DND-41 (cell line): ENCODE measurements around the gene RASL12.

Source experiments
- ATAC-seq: fragments of 200-7000 bp; cut with Tn5 transposase; 3 replicates; pipeline ENCODE4 v1.9.1; 2021; ENCODE audit warnings: low read depth; ENCODE audit not compliant: insufficient read depth
- DNase-seq: peaks from one replicate; pipeline ENCODE4 v3.0.0-alpha.2; 2020
- H2AFZ ChIP-seq: 2 replicates; pipeline ENCODE4 v1.6.0; 2012; ENCODE audit warnings: low read depth, low read length
- H3K27ac ChIP-seq: 2 replicates; pipeline ENCODE4 v1.5.1; 2012; ENCODE audit warnings: low read length, inconsistent platforms
- H3K27me3 ChIP-seq: fragments of 200-600 bp; sonication (generic); 2 replicates; pipeline ENCODE4 v1.6.0; 2012; ENCODE audit warnings: low read length, mild to moderate bottlenecking, inconsistent platforms; ENCODE audit not compliant: insufficient read depth, poor library complexity
- H3K36me3 ChIP-seq: 2 replicates; pipeline ENCODE4 v1.5.1; 2012; ENCODE audit warnings: low read length, inconsistent platforms; ENCODE audit not compliant: insufficient read depth
- H3K4me1 ChIP-seq: 2 replicates; pipeline ENCODE4 v1.5.1; 2012; ENCODE audit warnings: mild to moderate bottlenecking, low read length; ENCODE audit not compliant: insufficient read depth
- H3K4me2 ChIP-seq: 2 replicates; pipeline ENCODE4 v1.6.0; 2012; ENCODE audit warnings: mild to moderate bottlenecking, moderate library complexity, low read length, inconsistent platforms; ENCODE audit not compliant: insufficient read depth
- H3K4me3 ChIP-seq, 2 experiments: fragments of 200-600 bp in 1 of 2; shearing (Covaris generic) in 1 of 2; 2 replicates each; pipeline ENCODE4 v1.5.1; 2012 to 2016; ENCODE audit warnings: inconsistent platforms in 2 of 2, low read length in 2 of 2, mild to moderate bottlenecking in 2 of 2, low read depth in 1 of 2, moderate library complexity in 1 of 2
- H3K79me2 ChIP-seq: 2 replicates; pipeline ENCODE4 v1.6.0; 2012; ENCODE audit warnings: low read length, inconsistent platforms; ENCODE audit not compliant: insufficient read depth
- H3K9ac ChIP-seq: 2 replicates; pipeline ENCODE4 v1.6.0; 2012; ENCODE audit warnings: low read depth, mild to moderate bottlenecking, inconsistent platforms, low read length, moderate library complexity
- H3K9me3 ChIP-seq: 2 replicates; pipeline ENCODE4 v1.5.1; 2012; ENCODE audit warnings: low read length, moderate library complexity, mild to moderate bottlenecking, inconsistent platforms; ENCODE audit not compliant: insufficient read depth, severe bottlenecking
- H4K20me1 ChIP-seq: 2 replicates; pipeline ENCODE4 v1.6.0; 2012; ENCODE audit warnings: low read length; ENCODE audit not compliant: insufficient read depth
- EZH2 ChIP-seq: IDR thresholded peaks from 3 replicates; pipeline ENCODE4 v1.6.1; 2012; ENCODE audit warnings: borderline replicate concordance, low read depth, mild to moderate bottlenecking, moderate library complexity, low read length, inconsistent platforms; ENCODE audit not compliant: severe bottlenecking
- TF ChIP-seq, protein P1 (sequence below): IDR thresholded peaks from 2 replicates; pipeline ENCODE4 v1.5.1; 2012; ENCODE audit warnings: borderline replicate concordance, low read length, moderate library complexity, mild to moderate bottlenecking; ENCODE audit not compliant: poor library complexity, severe bottlenecking; ENCODE audit errors: extremely low read depth

RASL12 gene

DNA sequence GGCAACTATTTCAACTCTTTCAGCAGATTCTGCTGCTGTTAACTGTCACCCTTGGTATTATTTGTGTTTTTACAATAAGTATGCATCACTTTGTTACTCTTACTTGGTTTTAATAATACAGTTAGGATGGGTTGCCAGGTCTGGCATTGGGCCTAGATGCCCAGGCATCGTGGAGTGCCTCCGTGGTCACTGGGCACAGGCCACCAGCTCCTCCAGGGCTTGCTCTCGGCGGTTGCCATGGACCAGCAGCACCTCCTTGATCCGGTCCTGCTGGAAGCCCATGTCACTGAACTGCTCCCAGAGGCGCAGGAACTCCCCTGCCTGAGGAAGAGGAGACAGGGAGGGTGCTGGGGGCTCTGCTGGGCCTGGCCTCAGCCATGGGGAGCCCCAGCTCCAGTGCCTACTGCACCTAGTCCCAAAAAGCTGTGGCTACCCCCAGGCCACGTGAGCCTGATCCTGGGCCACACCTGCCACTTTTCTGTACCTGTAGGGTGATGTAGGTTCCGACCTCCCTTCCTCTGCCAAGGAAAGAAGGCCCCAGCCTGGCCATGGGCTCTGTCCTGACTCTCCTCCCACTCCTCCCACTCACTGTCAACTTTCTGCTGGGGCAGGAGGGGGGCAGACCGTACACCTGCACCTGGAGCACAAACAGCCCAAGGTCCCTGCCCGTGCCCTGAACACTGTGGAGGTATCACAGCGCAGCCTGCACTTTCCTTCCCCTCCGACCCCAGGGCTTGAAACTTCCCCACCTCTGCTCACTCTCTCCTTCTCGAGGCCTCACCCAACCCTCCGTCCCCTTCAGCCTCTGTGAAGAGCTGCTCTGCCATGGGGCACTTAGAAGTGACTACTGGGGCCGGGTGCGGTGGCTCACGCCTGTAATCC lies 25.4 kb upstream of the RASL12 start:
- ATAC-seq, result no peak
- Histone ChIP-seq H3K4me2 (no peak overlapping the region), H3K36me3 (no peaks in the 10 kb centered on the region), H3K79me2 (no peaks in the 10 kb centered on the region), H3K27ac (no peak overlapping the region), H3K4me1 (no peaks in the 10 kb centered on the region), H4K20me1 (no peaks in the 10 kb centered on the region), H3K9ac (no peak overlapping the region), H3K27me3 (no peaks in the 10 kb centered on the region), H2AFZ (no peak overlapping the region), H3K9me3 (no peaks in the 10 kb centered on the region), H3K4me3 (no peak overlapping the region)
- TF ChIP-seq, protein P1, sequence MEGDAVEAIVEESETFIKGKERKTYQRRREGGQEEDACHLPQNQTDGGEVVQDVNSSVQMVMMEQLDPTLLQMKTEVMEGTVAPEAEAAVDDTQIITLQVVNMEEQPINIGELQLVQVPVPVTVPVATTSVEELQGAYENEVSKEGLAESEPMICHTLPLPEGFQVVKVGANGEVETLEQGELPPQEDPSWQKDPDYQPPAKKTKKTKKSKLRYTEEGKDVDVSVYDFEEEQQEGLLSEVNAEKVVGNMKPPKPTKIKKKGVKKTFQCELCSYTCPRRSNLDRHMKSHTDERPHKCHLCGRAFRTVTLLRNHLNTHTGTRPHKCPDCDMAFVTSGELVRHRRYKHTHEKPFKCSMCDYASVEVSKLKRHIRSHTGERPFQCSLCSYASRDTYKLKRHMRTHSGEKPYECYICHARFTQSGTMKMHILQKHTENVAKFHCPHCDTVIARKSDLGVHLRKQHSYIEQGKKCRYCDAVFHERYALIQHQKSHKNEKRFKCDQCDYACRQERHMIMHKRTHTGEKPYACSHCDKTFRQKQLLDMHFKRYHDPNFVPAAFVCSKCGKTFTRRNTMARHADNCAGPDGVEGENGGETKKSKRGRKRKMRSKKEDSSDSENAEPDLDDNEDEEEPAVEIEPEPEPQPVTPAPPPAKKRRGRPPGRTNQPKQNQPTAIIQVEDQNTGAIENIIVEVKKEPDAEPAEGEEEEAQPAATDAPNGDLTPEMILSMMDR, result no peak
- TF ChIP-seq EZH2, result no peak
- DNase-seq, result no peak

DNA sequence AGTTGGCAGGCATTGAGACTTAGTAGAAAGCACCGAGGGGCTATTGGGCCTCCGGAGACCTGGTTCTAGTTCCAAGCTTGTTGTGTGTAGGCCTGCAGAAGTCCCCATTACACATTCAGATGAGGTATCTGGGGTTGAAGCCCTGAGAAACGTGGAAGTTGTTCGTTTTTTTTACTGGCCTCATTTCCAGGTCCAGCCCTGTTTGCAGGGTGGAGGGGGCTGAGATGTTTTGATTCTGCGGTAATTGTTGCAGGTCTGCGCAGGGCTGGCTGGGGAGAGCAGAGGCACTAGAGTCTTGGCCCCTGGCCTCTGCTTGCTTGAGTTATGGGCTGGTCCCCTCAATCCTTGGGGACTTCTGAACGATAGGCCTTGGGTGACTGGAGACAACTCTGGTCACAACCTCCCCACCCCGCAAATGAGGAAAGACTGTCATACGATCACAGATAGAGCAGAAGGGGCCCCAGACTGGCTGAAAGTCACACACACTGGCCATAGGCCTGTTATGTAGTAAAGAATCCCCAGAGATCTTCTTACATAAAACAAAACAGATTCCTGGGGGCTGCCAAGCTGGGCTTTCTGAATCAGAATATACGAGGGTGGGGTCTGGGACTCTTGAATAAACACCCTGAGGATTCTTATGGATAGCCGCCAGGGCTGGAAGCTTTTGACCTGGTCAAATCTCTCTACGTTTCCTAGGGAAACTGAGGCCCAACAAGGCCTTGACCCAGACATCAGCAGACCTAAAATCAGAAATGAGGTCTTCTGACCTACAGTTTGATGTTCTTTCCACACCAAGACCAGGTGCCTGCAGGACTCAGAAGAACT lies 24.4 kb upstream of the RASL12 start:
- Histone ChIP-seq H3K4me1 (no peaks in the 10 kb centered on the region), H3K9me3 (no peaks in the 10 kb centered on the region), H3K4me2 (no peak overlapping the region), H3K79me2 (no peaks in the 10 kb centered on the region), H3K27ac (no peak overlapping the region), H3K9ac (no peak overlapping the region), H3K4me3 (no peak overlapping the region), H3K27me3 (no peaks in the 10 kb centered on the region), H3K36me3 (no peaks in the 10 kb centered on the region), H2AFZ (no peak overlapping the region), H4K20me1 (no peaks in the 10 kb centered on the region)
- TF ChIP-seq, protein P1, result no peak
- TF ChIP-seq EZH2, result no peak
- ATAC-seq, result no peak
- no peak for DNase-seq

DNA sequence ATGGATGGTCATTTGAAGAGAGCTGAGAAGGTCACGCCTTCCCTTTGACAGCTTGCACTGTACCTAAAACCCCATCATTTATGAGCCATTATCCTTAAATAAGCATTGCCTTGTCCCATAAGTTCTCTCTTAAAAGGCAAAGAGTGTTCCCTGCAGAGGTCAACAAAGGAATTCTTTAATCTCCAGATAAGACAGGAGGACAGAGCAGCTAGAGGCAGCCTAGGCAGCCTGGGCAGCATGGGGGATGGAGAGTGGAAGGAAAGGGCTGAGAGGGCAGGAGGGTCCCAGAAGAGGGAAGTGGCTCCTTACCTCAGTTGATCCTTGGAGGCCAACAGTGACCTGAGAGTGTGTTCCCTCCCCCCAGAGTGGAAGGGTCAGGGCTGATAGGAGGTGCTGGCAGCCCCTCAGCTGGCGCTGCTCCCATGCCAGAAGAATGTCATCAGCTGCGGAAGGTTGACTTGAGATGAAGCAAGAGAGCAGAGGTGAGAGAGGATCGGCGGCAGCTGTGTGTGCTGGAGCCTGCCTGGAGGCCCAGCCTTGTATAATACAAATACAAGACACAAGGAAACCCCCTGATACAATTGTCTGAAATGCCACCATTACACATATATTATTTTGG lies 21.5 kb upstream of the RASL12 start:
- no peaks in the 10 kb centered on the region for H4K20me1 ChIP-seq
- DNase-seq (no peak), ATAC-seq (no peak)
- H2AFZ ChIP-seq, result no peak overlapping the region
- H3K4me3 ChIP-seq, result no peak overlapping the region
- no peak overlapping the region for H3K27ac ChIP-seq
- H3K27me3 ChIP-seq, result peaks cover 4% of the 10 kb centered on the region
- no peak for TF ChIP-seq EZH2
- TF ChIP-seq, protein P1, result no peak
- H3K9ac ChIP-seq, result no peak overlapping the region
- no peaks in the 10 kb centered on the region for H3K79me2 ChIP-seq
- no peaks in the 10 kb centered on the region for H3K4me1 ChIP-seq
- H3K9me3 ChIP-seq, result no peaks in the 10 kb centered on the region
- no peak overlapping the region for H3K4me2 ChIP-seq
- H3K36me3 ChIP-seq, result no peaks in the 10 kb centered on the region
